ENCODE measurements around the gene TMEM250.

The TMEM250 gene

DNA sequence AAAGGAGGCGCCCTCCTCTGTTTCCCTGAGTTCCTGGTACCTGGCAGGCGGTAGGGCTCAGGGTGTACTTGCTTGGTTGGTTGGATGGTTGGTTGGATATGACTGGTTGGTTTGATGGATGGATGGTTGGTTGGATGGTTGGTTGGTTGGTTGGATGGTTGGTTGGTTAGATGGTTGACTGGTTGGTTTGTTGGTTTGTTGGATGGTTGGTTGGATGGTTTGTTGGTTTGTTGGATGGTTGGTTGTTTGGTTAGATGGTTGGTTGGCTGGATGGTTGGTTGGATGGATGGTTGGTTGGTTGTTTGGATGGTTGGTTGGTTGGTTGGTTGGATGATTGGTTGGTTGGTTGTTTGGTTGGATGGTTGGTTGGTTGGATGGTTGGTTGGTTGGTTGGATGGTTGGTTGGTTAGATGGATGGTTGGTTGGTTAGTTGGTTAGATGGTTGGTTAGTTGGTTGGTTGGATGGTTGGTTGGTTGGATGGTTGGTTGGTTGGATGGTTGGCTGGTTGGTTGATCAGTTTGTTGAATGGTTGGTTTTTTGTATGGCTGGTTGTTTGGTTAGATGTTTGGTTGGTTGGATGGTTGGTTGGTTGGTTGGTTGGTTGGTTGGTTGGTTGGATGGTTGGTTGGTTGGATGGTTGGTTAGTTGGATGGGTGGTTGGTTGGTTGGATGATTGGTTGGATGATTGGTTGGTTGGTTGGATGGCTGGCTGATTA lies 6.5 kb upstream of the TMEM250 start:
- DNase-seq (ENCODE audit: low read depth, low spot score) = no peak
- no peak for TF ChIP-seq CTCF (IDR thresholded peaks at IDR 0.05; ENCODE audit: low read depth, low read length)
- H3K4me3 ChIP-seq (ENCODE audit: low read depth, low read length) = no peak overlapping the region
- in situ Hi-C loops (cut with HindIII; ENCODE audit: low sequenced_read_pairs) = no loop called here

DNA sequence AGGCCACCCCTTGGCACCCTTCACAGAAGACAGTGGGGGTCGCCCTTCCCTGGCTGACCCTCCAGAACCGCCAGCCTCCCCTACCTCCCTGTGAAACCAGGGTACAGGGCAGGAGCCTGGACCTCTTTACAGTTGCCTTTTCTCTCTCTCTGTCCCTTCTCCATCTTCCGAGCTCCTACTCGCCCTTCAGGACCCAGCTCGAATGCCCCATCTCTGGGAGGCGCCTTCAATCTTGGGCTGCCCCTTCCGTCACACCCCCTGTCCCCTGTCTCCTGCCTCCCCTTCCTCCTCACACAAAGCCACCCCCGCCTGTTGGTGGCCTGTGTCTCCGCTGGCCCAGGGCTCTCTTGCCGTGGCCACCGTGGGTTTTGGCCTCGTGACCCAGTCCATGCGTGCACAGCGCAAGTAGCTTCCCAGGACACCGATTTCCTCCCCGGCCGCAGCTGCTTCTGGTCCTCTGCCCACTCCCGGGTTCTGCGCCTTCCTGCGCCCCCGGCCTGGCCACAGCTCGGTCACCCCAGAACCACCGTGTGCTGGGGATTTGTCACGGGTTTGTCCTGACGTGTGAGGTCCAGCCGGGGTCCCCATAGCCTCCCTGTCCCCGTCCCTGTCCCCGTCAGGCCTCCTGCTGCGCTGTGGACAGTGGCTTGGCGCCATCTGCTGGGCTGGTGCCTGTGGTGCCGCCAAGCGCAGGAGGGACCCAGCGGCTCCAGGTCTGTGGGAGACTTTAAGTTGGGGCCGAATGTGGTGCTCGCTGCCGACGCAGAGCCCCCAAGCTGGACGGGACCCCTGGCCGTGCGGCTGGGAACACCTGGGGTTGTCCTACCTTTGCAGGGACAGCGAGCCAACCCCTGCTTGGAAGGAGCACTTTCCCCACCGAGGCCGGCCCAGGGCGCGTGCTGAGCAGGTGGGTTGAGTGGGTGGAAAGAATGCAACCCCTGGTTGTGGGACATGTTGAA lies 4.0 kb upstream of the TMEM250 start:
- in situ Hi-C loops (cut with HindIII; ENCODE audit: low sequenced_read_pairs) = no loop called here
- no peak overlapping the region for H3K4me3 ChIP-seq (ENCODE audit: low read depth, low read length)
- peak; percentile 98 for TF ChIP-seq CTCF (IDR thresholded peaks at IDR 0.05; ENCODE audit: low read depth, low read length)
- peak; percentile 36 for DNase-seq (ENCODE audit: low read depth, low spot score)

- no peak for DNase-seq (ENCODE audit: low read depth, low spot score)
- in situ Hi-C loops (cut with HindIII; ENCODE audit: low sequenced_read_pairs) = no loop called here
- TF ChIP-seq CTCF (IDR thresholded peaks at IDR 0.05; ENCODE audit: low read depth, low read length) = no peak
- H3K4me3 ChIP-seq (ENCODE audit: low read depth, low read length) = no peak overlapping the region
Observed at GRCh38 chr9:136121801-136122200, 3.1 kb upstream of the TMEM250 start.

- DNase-seq (ENCODE audit: low read depth, low spot score) = no peak
- TF ChIP-seq CTCF (IDR thresholded peaks at IDR 0.05; ENCODE audit: low read depth, low read length) = no peak
- H3K4me3 ChIP-seq (ENCODE audit: low read depth, low read length) = no peak overlapping the region
- in situ Hi-C loops (cut with HindIII; ENCODE audit: low sequenced_read_pairs) = no loop called here
Observed at GRCh38 chr9:136120438-136120844, 1.8 kb upstream of the TMEM250 start.

- in situ Hi-C loops (cut with HindIII; ENCODE audit: low sequenced_read_pairs) = no loop called here
Observed at GRCh38 chr9:136119883-136120393, 1.3 kb upstream of the TMEM250 start.

More at GRCh38 chr9:136119883-136120393, 1.3 kb upstream of the TMEM250 start:
- TF ChIP-seq CTCF (IDR thresholded peaks at IDR 0.05; ENCODE audit: low read depth, low read length) = no peak
- no peak for DNase-seq (ENCODE audit: low read depth, low spot score)
- peak overlapping the region; percentile 48 for H3K4me3 ChIP-seq (ENCODE audit: low read depth, low read length)

Data from astrocyte of the spinal cord (primary cell).